Measurements from ENCODE around the gene SLC38A9.
A peak's percentile ranks its signal among the peaks of the same experiment; 100 is the strongest.
"Not testable (repeated sequence)": the region's sequence is repeated elsewhere in the genome, so short reads cannot be mapped to it uniquely, and the experiment has no call there.

Gene SLC38A9

DNA sequence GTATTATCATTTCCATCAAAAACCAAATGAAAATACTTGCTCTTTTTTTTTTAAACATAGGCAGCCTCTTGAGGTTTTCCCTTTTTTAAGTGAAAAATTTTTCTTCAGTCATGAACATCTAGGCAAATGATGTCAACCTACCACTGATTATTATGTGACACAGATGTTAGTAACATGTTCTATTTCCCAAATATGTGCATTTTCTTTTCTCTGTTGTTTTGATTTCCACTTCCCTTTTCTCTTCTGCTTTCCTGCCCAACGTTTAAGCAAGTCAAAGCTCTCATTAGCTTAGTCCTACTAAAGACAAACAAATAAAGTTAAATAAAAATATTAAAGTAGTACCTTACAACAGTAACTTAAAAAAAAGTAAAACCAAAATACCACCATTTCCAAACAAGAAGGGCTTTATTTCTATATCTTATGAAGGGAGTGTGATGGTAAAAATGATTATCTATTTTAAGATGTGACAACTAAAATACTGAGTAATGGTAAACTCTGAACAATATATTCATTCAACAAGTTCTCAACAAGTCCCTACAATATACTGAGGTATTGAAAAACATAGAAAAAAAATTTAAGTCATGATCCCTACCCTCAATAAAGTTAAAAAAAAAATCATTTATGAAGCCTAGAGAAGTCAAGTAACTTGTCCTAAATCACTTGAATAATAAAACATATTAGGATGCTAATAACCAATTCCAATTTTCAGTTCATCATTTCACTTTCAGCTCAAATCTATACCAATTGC, 9.4 kb downstream of the SLC38A9 start:
- no peak for DNase-seq

DNA sequence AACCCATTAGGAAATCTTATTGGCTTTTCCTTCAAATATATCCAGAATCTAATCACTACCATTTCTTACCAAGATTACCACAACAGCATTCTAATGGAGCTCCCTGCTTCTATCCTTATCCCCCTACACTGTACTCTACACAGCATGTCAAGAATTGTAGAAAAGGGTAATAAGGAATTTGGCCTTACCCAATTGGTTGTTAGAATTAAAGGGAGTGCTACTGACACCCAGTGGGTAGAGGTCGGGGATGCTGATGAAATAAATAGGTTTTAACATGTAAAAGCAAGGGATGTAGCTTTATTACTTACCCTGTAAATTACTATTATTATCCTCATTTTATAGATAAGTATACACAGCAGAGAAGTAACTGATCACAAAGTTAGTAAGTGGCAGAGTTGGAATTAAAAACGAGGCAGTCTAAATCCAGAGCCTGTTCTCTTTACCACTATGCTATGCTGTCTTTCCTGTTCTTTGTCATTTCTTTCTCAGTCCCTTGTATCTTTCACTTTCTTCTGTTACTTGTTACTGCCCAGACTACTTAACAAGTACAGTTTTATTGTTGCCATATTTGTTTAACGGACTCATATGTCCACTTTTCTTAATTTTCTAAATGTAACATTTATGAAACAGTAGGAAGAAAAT, 10.5 kb downstream of the SLC38A9 start:
- no peak for DNase-seq

DNA sequence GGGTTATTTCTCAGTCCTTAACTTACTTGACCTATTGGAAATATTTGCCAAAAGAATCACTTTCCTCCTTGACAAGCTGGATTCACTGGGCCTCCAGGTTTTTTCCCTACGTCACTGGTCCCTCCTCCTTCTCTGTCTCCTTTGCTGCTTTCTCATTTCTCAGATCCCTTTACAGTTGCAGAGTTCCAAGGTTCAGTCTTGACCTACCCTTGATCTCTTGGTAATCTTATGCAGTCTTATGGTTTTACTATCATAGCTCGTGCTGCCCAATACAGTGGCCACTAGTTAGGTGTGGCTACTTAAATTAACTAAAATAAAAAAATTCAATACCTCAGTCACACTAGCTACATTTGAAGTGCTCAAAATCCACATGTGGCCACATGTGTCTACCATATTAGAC, 11.4 kb downstream of the SLC38A9 start:
- no peak for DNase-seq

DNA sequence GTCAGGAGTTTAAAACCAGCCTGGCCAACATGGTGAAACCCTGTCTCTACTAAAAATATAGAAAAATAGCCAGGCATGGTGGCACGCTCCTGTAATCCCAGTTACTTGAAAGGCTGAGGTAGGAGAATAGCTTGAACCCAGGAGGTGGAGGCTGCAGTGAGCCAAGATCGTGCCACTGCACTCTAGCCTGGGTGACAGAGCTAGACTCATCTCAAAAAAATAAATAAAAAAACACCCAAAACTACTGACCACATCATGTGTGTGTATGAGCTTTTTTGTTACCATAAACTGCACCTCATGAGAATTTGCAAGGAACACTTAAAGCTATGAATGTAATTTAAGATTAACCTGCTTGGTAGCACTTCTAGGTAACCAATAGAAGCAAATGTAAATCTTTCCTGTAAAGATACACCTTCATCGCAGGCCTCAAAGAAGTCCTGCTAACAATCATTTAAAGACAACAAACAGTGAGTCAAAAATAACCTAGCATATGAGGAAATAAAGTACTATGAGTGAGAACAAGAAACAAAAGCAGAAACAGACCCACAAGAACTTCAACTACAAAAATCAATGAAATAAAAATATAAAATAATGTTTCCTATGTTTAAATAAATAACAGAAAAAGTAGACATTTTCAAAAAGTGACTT, 13.0 kb downstream of the SLC38A9 start:
- no peak for DNase-seq

DNA sequence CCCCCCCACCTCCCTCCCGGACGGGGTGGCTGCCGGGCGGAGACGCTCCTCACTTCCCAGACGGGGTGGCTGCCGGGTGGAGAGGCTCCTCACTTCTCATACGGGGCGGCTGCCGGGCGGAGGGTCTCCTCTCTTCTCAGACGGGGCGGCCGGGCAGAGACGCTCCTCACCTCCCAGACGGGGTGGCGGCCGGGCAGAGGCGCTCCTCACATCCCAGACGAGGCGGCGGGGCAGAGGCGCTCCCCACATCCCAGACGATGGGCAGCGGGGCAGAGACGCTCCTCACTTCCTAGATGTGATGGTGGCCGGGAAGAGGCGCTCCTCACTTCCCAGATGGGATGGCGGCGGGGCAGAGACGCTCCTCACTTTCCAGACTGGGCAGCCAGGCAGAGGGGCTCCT, 15.4 kb downstream of the SLC38A9 start:
- DNase-seq: not testable (repeated sequence)

- no peak for DNase-seq
These were observed 17.8 kb downstream of the SLC38A9 start for GRCh38 chr5:55694152-55694830.

DNA sequence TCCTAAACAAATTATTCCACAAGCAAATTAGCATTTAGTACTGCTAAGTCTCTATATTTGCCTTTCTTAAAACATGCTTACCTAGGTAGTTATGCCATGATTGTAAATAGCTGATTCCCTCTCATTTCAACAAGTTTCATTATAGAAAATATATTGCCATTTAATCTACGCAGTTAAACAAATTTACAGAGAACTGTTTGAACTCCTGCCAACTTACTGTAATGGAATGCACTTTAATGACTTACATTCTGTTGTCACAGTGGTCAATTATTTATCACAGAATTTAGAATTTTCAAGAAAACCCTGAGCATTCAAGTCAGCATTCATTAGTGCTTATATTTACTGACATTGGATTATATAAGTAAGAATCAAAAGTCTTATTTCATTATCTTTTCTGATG, 19.6 kb downstream of the SLC38A9 start:
- DNase-seq: no peak

DNA sequence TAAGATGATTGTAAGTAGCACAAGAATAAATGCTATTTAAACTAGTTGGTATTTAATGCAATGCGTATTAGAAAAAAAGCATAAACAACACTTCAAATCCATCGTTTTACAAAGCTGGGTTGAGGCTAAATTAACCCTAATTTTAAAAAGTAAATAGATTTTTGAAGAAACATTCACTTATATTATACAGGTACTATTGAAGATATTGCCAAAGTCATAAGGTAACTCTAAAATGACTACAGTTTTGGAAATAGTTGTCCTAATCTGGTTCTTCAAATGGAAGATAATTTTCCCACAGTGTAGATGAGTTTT, 20.1 kb downstream of the SLC38A9 start:
- DNase-seq: no peak

GRCh38 chr5:55691265-55692105, 20.6 kb downstream of the SLC38A9 start:
- DNase-seq: peak; percentile 2

DNA sequence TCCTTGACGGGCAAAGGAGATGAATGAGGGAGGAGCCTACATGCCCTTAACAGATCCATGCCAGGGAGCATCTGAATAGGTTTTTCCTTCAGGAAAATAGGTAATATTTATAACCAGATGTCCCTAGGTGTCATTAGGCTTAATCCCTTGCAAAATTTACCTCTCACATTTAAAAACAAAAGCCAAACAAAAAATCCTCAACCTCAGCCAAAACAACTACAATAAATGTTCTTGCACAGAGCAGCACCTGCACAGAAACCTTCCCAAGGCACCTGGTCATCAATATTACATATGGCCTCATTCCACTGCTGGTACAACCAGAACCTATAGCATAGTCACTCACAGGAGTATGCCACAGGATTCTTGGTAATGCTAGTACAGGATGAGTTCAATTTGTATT, 30.1 kb downstream of the SLC38A9 start:
- DNase-seq: no peak

DNA sequence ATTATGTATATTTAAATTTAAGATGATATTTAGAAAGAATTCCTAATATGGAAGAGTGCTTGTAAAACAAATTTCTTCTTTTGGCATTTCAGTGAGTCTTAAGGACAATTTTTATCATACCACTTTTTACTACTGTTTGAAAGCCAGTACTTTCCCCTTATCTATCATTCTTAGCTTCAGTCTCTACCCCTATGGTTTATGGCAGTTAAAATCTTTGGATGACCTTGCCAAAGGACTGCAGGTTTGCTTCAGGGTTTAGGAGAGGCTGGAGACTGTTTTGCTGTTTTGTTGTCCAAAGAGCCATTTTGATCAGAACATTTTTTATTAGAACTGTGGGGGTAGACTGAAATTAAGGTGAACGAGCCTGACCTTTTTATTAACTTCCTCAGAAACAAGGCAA, 30.8 kb downstream of the SLC38A9 start:
- no peak for DNase-seq

GRCh38 chr5:55680353-55680752, 31.8 kb downstream of the SLC38A9 start:
- no peak for DNase-seq

DNA sequence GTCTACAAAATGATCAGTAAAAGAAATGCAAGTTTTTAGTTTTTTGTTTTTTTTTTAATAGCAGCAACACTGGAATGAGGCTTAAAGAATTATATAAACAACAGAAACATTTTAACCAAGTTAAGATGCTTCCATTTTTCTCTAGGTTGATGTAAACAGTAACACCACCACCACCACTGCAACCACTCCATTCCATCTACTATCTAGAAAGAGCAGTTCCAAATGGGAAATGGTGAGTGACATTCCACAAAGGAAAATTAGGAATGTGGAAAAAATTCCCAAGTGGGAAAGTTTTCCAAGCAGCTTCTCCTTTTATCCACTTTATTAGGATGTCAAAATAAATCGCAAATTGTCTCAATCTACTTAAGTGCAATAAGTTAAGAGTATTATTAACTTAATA, 32.6 kb downstream of the SLC38A9 start:
- DNase-seq: no peak

- DNase-seq: no peak
These were observed 37.0 kb downstream of the SLC38A9 start for GRCh38 chr5:55675119-55675518.

DNA sequence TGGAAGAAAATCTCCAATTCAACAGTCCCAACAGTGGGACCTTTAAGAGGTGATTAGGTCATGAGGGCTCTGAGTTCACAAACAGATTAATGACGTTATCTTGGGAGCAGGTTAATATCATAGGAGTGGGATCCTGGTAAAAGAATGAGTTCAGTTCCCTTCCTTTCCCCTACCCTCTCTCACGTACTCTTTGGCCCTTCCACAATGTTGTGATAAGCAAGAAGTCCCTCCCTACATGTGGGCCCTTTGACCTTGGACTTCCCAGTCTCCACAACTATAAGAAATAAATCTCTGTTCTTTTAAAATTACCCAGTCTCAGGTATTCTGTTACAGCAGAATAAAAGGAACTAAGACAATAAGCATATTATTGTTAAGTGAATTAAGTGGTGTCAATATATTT, 37.8 kb downstream of the SLC38A9 start:
- no peak for DNase-seq

- DNase-seq: no peak
These were observed 39.6 kb downstream of the SLC38A9 start for GRCh38 chr5:55672477-55672911.

DNA sequence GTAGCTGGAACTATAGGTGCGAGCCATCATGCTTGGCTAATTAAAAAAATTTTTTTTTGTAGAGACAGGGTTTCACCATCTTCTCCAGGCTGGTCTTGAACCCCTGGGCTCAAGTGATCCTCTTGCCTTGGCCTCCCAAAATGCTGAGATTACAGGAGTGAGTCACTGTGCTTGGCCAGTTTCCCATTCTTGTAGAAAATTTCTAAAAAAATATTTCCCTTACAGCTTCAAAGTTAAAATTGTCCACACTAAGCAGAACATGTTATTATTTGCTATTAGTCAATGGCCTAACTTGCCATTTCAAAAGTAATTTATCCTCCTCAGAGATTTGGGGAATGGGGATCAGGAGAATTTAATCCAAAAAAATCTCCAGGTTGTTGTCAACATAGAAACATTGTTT, 40.1 kb downstream of the SLC38A9 start:
- no peak for DNase-seq

DNA sequence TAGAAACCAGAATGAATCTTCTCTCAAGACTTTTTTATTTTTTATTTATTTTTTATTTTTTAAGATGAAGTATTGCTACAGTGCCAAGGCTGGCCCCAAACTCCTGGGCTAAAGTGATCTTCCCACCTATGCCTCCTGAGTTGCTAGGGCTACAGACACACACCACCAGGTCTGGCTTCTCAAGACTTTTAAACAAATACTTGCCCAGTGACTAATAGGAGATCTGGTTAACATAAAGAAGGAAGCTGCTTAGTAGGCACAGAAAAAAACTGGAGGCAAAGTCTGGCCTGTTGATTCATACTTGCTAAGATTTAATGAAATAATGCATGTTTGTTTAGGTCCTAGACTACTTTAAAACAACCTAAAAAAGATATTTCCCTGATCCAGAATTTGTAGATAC, 43.8 kb downstream of the SLC38A9 start:
- DNase-seq: no peak

- no peak for DNase-seq
These were observed 44.2 kb downstream of the SLC38A9 start for GRCh38 chr5:55667938-55668337.

GRCh38 chr5:55665065-55665464, 47.1 kb downstream of the SLC38A9 start:
- DNase-seq: no peak

DNA sequence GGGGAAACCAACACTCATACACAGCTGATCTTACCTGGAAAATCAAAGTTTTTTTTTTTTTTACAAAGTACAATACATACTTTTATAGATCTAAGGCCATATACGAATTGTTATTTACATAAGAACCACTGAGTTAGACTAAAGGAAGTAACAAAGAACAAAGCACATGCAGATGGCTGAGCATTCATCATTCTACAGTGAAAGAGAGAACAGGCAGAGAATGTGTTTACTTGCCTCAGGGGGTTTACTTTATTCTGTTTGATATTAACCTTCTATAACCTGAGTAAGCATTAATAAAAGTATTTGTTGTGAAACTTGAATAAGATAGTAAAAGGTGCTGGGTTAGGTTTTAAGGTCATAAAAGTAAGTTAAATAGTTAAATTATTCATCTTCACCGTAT, 54.7 kb downstream of the SLC38A9 start:
- DNase-seq: peak; percentile 40

GRCh38 chr5:55650386-55650785, 61.7 kb downstream of the SLC38A9 start:
- no peak for DNase-seq

DNA sequence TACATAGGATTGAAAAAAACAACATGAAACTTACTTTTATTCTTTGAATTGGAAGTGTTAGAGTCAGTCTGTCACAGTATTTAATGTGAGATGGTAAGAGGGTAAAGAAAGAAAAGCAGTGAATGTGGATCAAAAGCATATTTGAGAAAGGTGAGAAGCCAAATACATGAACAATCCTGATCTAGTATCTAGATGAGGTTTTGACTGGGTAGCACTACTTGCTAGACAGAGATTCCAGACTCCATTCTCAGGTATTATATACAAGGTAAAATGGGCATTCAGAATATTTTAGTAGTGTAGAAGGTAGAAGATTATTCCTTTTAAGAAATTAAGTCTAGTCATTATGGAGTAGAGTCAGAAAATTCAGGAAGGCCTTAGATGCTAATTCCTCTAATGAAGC, 62.2 kb downstream of the SLC38A9 start:
- DNase-seq: no peak
